Lung (tissue), 12 donors: Measurements from ENCODE around the gene ZBTB7B. TPM values are rescaled to one million over a fixed set of nuclear protein-coding genes. Genes with fewer than 3 reads are reported as not detected.

Source experiments
- ATAC-seq: fragments of 200-7000 bp; cut with Tn5 transposase; one replicate; pipeline ENCODE4 v1.9.1; 2020; ENCODE audit warnings: moderate number of reproducible peaks; ENCODE audit not compliant: insufficient read depth, low FRiP score
- DNase-seq, 3 donors: peaks; one replicate each; pipeline ENCODE4 v3.0.0-alpha.2; 2013 to 2017
- H3K27ac ChIP-seq, 2 donors: one replicate each; pipeline ENCODE4 v1.5.1; 2013; ENCODE audit warnings: mild to moderate bottlenecking in 2 of 2, moderate library complexity in 2 of 2, control low read depth in 1 of 2, inconsistent platforms in 1 of 2, low read depth in 1 of 2, low read length in 1 of 2
- H3K27me3 ChIP-seq, 3 donors: one replicate each; pipeline ENCODE4 v1.5.1; 2013; ENCODE audit warnings: low read length in 2 of 3; ENCODE audit not compliant: control insufficient read depth in 3 of 3, insufficient read depth in 3 of 3
- H3K36me3 ChIP-seq, 4 donors: one replicate each; pipeline ENCODE4 v1.5.1; 2013; ENCODE audit warnings: low read length in 4 of 4, mild to moderate bottlenecking in 1 of 4, moderate library complexity in 1 of 4; ENCODE audit not compliant: control insufficient read depth in 4 of 4, insufficient read depth in 4 of 4
- H3K4me1 ChIP-seq, 5 donors: one replicate each; pipeline ENCODE4 v1.5.1; 2013; ENCODE audit warnings: low read length in 5 of 5, mild to moderate bottlenecking in 2 of 5, moderate library complexity in 1 of 5; ENCODE audit not compliant: control insufficient read depth in 5 of 5, insufficient read depth in 5 of 5
- H3K4me3 ChIP-seq: one replicate; pipeline ENCODE4 v1.5.1; 2013; ENCODE audit warnings: mild to moderate bottlenecking, control low read depth, moderate library complexity
- H3K9ac ChIP-seq, 2 donors: one replicate each; pipeline ENCODE4 v1.5.1; 2013; ENCODE audit warnings: low read length in 2 of 2, control low read depth in 1 of 2; ENCODE audit not compliant: insufficient read depth in 1 of 2
- H3K9me3 ChIP-seq, 4 donors: one replicate each; pipeline ENCODE4 v1.5.1; 2013; ENCODE audit warnings: low read length in 3 of 4, mild to moderate bottlenecking in 1 of 4, moderate library complexity in 1 of 4; ENCODE audit not compliant: control insufficient read depth in 4 of 4, insufficient read depth in 3 of 4
- CTCF ChIP-seq: IDR thresholded peaks from 2 replicates; pipeline ENCODE4 v1.5.1; 2012; ENCODE audit warnings: mild to moderate bottlenecking; ENCODE audit errors: control extremely low read depth, extremely low read depth
- WGBS, 2 donors: extraction: QIAGEN DNeasy Blood & Tissue Kit; methylation state at CpG; one replicate each; pipeline ENCODE4 v1.1.7; 2013; 5-methylcytosine and 5-hydroxymethylcytosine counted together
- polyA plus RNA-seq, 2 donors: library from polyadenylated mRNA; stranded (reverse); fragments of 200-250 nt; gene quantifications; one replicate each; pipeline ENCODE4 v1.2.1, GENCODE V29; 2013
- total RNA-seq, 2 donors: library from RNA; depleted of rRNA in 1 of 2; stranded (reverse); fragments of >200 nt in 1 of 2; gene quantifications; one replicate each; pipeline ENCODE4 v1.2.1, GENCODE V29; 2014 to 2021
- donor health status: control.
- donor health status: control.
- donor health status: Bipolar disorder and iron deficiency.
- donor health status: healthy.
- donor health status: DM: yes; HTN: yes; CAD: no.

Gene ZBTB7B
- total and polyA plus RNA-seq, 4 donors = 41.9 to 83.3 (median 55.2) TPM

DNA sequence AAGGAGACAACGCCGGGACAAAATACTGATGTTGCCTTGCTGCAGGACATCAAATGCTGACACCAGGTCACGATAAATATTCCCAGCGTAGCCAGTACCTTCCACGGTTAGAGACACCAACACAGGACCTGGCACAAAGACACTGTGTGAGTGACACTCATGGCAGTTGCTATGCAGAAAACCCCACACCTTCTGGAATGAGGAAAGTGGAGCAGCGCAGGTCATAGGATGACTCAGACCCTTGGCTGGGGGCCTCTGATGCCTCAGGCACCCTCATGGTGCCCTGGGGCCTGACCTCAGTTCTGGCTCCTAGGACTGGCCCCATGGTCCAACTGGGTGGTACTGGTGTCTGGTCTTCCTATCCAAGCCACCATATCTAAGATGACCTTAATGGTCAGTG lies 24.0 kb downstream of the ZBTB7B start:
- no peaks in the 10 kb centered on the region for H3K4me1 ChIP-seq
- no peaks in the 10 kb centered on the region for H3K36me3 ChIP-seq
- 90 to 94% methylated on average over 6 of the region's 6 CpGs for WGBS, 2 donors
- H3K27ac ChIP-seq = no peak overlapping the region
- H3K27me3 ChIP-seq = no peaks in the 10 kb centered on the region
- H3K9me3 ChIP-seq = no peaks in the 10 kb centered on the region
- no peak overlapping the region for H3K4me3 ChIP-seq
- DNase-seq = no peak
- H3K9ac ChIP-seq = no peak overlapping the region
- ATAC-seq = peak; percentile 32
- no peak for TF ChIP-seq CTCF

GRCh38 chr1:155029513-155030242 lies 27.1 kb downstream of the ZBTB7B start:
- no peak for ATAC-seq
- DNase-seq = no peak

GRCh38 chr1:155030243-155030795 lies 27.7 kb downstream of the ZBTB7B start:
- no peaks in the 10 kb centered on the region for H3K9me3 ChIP-seq
- ATAC-seq (no peak), DNase-seq (no peak)
- H3K36me3 ChIP-seq = no peaks in the 10 kb centered on the region
- TF ChIP-seq CTCF = no peak
- H3K27ac ChIP-seq = no peak overlapping the region
- H3K9ac ChIP-seq = no peak overlapping the region
- WGBS, 2 donors = 87 to 88% methylated on average over 14 to 15 of the region's 15 CpGs
- no peaks in the 10 kb centered on the region for H3K4me1 ChIP-seq
- no peaks in the 10 kb centered on the region for H3K27me3 ChIP-seq
- no peak overlapping the region for H3K4me3 ChIP-seq

More at GRCh38 chr1:155029513-155030242, 27.1 kb downstream of the ZBTB7B start:
- no peaks in the 10 kb centered on the region for H3K27me3 ChIP-seq
- no peaks in the 10 kb centered on the region for H3K36me3 ChIP-seq
- 86 to 89% methylated on average over 15 to 16 of the region's 16 CpGs for WGBS, 2 donors
- H3K9me3 ChIP-seq = no peaks in the 10 kb centered on the region
- H3K9ac ChIP-seq = no peak overlapping the region
- H3K4me3 ChIP-seq = no peak overlapping the region
- no peak overlapping the region for H3K27ac ChIP-seq
- H3K4me1 ChIP-seq = no peaks in the 10 kb centered on the region
- TF ChIP-seq CTCF = no peak
